G401.6 (cell line): ENCODE results near the gene USE1.

ENCODE experiments used
- FAIRE-seq: peaks from 2 replicates; lab custom pipeline; 2012; peaks lifted over from hg19 to GRCh38; lab: Jason Lieb, UNC

USE1 gene

DNA sequence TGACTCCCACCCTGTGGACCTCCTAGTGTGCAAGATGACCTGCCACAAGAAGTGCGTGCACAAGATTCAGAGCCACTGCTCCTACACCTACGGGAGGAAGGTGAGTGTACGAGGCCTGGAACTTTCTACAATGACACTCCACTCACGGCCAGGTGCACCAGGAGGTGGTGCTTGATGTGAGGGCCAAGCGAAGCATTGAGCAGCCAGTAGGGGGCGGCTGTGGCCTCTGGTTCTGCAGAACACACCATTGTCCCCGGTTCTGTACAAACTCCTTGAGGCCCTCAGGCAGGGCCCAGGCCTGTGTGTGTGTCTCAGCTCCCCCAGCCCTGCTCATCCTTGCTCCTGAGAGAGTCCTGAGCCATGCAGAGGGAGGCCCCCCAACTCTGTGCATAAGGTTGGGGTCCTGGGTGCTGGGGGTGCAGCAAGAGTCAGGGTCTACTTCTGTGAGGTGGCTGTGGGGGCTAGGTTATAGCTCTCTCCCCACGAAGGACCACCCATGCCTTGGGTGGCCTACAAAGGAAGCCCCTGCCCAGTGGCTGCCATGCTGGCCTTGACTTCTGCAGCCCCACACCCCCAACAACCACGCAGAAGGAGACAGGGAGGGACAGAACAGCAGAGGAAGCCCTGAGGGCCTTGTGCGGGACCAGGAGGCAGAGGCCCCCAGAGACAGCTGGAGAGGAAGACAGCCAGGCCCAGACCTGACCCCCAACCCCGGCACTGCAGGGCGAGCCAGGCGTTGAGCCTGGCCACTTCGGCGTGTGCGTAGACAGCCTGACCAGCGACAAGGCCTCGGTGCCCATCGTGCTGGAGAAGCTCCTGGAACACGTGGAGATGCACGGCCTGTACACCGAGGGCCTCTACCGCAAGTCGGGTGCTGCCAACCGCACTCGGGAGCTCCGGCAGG lies 9.7 kb upstream of the USE1 start:
- FAIRE-seq, result no peak

DNA sequence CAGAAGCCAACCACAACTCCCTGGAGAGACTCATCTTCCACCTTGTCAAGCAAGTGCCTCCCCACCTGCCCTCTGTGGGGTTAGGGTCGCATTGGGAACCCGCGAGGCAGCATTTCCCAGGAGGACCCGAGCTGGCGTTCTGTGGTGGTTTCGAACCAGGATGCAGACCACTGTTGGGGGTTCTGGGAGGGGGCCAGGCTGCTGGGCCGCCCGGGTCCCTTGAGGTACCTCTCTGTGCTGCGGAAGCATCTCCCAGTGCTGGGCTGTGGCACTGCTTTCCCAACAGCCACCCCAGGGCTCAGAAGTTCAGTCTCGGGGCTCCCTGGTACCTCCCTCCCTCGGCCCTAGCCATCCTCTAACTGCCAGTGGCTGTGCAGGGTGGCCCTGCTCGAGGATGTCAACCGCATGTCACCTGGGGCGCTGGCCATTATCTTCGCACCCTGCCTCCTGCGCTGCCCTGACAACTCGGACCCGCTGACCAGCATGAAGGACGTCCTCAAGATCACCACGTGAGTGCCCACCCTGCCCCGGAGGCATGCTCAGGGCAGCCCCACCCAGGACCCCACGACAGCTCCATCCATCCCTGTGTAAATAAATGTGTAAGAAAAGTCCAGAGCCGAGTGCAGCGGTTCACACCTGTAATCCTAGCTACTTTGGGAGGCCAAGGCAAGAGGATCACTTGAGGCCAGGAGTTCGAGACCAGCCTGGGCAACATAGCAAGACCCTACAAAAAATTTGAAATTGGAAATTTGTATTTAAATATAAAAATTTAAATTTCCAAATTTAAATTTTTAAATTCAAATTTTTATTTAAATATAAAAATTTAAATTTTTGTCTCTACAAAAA lies 8.2 kb upstream of the USE1 start:
- no peak for FAIRE-seq

- FAIRE-seq, result peak; percentile 93
Measured at GRCh38 chr19:17209126-17210036, 5.8 kb upstream of the USE1 start.

DNA sequence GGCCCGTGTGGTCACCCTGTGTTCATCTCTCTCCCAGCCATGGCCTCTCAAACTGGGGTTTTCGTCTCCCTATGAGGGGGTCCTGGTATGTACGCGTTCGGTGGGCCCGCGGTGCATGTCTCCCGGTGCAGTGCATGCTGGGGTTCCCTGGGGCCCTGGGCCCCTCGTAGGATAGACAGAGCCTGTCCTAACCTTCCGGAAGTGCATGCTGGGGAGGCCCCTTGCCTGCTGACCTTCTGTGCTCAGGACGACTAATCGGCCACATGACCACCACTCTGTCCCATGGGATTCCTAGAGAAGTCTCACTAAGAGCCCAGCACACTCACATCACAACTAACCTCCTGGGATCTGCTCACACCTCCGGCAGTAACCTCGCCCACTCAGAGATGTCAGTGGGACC lies 4.9 kb upstream of the USE1 start:
- FAIRE-seq, result no peak

- no peak for FAIRE-seq
Measured at GRCh38 chr19:17211547-17212446, 3.4 kb upstream of the USE1 start.

DNA sequence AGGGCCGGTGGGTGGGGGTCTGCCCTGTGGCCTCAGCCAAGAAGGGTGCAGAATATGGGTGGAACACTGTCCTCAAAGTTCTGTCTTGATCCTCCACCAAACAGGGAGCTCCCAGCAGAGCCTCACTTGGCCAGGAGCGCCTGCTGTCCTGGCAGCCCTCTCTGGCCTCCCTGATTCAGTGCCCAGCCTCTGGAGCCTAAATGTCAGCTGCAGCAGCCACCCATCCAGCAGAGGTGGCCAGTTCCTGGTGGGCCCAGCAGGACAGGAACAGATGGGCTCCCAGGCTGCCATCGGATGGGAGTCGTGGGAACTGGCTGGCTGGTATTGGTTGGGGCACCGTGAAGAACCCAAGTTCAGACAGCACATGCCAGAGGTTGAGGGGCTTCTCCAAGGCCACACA lies 1.8 kb upstream of the USE1 start:
- no peak for FAIRE-seq

DNA sequence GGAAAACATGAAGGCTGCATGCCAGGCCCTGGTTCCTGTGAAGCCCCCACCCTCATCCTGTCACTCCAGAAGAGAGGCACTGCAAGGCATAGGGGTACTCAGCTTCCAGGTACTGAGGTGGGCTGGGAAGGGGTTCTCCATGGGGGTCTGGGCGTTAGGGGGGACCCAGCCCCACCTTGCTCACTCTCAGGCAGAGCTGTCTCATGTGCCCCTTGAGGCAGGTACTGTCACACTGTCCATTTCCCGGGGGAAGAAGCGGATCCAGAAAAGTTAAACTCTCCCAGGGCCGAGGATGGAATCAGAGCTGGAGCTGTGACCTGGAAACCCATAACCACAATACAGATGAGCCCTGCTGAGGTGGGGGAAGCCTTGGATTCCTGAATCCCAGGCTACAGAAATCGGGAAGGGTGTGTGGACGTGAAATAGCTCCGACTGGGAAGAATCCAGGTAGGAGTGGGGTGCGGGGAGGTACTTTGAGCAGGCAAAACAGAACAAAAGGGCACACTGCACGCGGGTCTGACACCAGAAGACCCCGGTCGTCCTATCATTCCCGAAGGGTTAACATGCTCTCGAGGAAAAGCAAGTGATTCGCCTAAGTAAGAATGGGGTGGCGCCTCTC lies 540 bp upstream of the USE1 start:
- FAIRE-seq, result no peak

DNA sequence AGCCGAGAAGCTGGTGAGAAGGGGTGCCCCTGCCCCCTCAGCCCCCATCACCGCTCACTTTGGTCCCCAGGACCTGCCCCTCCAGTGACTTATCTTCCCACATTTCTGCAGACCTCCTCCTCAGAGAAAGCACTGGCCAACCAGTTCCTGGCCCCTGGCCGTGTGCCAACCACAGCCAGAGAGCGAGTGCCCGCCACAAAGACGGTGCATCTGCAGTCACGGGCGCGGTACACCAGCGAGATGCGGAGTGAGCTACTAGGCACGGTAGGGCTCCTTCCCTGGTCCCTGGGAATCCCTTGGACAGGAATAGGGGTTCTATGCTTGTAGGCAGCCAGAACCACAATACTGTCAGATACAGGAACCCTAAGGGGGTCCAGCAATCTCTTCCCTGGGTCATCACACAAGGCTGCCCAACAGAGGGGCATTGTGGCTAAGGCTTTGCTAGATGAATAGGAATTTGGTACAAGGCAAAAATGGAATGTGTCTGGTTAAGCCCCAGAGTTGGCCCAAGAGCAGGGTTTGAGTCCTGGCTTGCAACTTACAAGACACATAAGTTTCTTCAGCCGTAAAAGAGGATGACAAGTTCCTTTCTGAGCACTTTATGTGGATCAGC lies 1.0 kb downstream of the USE1 start:
- no peak for FAIRE-seq

- no peak for FAIRE-seq
Measured at GRCh38 chr19:17219286-17219685, 4.1 kb downstream of the USE1 start.

DNA sequence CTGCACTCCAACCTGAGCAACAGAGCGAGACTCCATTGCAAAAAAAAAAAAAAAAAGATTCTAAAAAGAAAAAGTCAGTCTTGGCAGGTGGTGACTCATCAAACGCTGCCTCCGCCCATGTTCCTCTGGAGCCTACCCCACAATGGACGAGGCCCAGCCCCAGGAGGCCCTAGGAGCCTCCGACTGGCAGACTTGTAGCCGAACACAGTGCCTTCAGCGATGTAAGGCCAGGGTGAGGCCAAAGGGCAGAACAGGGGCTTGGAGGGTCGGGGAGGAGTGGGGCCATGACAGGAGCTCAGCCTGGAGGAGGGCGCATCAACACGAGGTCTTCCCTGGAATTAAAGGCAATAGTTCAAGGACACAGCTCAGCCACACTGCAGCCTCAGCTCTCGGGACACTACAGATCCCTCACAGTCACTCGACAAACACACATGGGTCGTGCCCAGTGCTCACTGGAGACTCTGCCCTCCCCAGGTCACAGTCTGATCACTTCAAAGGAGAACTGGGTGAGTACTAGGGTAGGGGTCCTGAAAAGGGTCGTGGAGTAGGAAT lies 5.1 kb downstream of the USE1 start:
- no peak for FAIRE-seq

DNA sequence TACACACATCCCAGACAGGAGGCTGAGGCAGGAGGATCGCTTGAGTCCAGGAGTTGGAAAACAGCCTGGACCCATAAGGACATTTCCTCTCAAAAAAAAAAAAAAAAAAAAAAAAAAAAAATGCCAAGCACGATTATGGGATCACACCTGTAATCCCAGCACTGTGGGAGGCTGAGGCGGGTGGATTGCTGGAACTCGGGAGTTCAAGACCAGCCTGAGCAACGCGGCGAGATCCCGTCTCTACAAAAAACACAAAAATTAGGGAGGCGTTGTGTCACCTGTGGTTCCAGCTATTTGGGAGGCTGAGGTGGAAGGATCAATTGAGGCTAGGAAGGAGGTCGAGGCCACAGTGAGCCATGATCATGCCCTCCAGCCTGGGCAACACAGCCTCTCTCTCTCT lies 9.9 kb downstream of the USE1 start:
- no peak for FAIRE-seq

DNA sequence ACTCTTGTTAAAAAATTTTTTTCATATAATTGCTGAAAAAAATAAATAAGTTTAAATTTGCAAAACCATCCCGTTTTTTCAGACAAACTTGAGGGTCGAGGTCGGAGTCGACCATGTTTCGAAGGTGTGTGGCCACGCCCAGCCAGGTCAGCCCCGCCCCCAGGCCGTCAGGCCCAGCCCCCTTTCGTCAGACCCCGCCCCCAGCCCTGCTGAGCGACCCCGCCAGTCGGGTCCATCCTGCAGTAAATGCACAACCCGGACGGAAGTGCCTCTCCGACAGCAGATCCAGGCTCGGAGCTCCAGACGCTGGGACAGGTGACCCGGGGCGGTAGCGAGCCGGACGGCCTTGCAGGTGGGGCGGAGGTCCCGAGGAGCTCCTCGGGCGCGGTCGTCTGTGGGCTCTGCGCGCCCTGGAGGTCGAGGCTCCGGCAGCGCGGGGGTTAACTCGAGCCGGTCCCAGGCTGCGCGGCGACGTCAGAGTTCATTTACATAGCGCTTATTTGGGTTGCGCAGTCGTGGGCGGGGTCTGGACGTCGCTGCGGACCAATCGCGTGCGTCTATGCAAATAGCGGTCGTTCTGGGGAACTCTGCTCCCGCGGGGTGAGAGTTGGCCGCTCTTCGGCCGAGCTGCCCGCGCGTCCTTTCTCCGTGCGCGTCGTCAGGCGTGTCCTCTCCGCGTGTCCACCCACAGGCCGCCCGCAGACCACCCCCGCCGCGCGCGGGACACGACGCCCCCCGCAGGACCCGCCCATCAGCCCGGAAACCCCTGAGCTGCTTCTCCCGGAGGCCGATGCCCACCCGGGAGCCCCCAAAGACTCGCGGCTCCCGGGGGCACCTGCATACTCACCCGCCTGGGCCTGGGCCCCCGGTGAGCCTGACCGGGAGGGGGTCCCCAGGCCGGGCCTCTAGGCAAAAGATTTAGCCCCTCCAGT lies 11.1 kb downstream of the USE1 start, which contains the start of gene OCEL1:
Gene OCEL1 (plus strand): TSS at position 225 of the 932 bp plus-strand sequence. CDS start 22 bp downstream, at position 247.
- peak; percentile 97 for FAIRE-seq

GRCh38 chr19:17227798-17228367 lies 12.7 kb downstream of the USE1 start:
- no peak for FAIRE-seq

DNA sequence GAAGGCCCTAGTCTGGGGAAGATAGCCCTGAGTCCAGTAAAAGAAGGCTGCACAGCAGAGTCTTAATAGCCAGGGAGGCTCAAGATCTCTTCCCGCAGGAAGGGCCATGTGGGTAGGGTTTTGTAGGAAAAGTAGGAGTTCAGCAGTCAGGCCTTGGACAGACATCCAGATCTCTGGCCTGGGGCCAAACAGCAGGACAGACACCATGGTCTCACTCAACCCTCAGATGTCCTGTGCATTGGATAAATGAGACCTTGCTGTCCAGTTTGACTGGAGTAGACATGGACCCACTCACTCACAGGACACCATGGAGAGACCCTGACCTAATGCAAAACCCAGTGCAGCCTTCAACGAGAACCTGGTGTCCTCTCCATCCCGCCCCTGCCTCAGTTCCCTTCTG lies 14.7 kb downstream of the USE1 start:
- no peak for FAIRE-seq

GRCh38 chr19:17232258-17232657 lies 17.1 kb downstream of the USE1 start:
- no peak for FAIRE-seq

GRCh38 chr19:17234911-17235299 lies 19.7 kb downstream of the USE1 start:
- FAIRE-seq, result peak; percentile 84

DNA sequence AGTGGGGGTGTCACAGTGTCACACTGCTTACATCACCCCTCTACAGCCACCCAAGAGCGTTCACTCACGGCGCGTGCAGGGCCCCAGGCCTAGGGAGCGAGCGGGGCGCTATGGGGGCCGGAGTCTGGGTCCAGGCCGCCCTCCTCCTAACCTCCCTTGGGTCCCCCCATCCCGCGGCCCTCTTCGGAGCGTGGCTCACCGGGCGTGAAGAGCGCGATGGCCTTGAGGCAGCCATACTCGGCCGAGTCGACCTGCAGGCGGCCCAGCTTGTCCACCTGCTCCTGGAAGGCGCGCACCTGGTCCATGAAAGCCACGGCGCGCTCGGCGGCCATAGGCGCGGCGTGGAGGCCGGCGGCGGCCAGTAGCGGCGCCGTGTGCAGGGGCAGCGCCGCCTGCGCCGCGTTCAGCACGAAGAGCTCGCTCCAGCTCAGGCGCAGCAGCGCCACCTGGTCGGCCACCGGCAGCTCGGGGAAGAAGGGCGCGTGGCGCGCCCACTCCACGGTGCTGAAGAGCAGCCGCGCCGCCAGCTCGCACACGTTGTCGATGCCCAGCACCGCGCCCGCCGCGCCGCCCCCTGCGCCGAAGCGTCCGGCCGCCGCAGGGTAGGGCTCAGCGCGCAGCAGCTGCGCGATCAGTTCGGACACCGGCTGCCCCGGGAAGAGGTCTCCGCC lies 20.3 kb downstream of the USE1 start:
- FAIRE-seq, result no peak
